Activated T-cell treated with anti-CD3 and anti-CD28 coated beads, Interleukin-2, amount 50 U/mL, for 4 hours (primary cell): ENCODE data around the gene MDGA2. TPM values are rescaled to one million over a fixed set of nuclear protein-coding genes. Genes with fewer than 3 reads are reported as not detected.

ENCODE experiments used
- ATAC-seq, 2 donors: fragments of 200-7000 bp; cut with Tn5 transposase; one replicate each; pipeline ENCODE4 v1.10.0; 2021
- DNase-seq: peaks from one replicate; pipeline ENCODE4 v3.0.0-alpha.2; 2020
- H3K27me3 Mint-ChIP-seq: one replicate; pipeline ENCODE4 v1.8.0; 2021; ENCODE audit warnings: low read depth, mixed read lengths
- H3K36me3 Mint-ChIP-seq: one replicate; pipeline ENCODE4 v1.8.0; 2022; ENCODE audit warnings: mixed read lengths; ENCODE audit not compliant: insufficient read depth
- H3K4me1 Mint-ChIP-seq: one replicate; pipeline ENCODE4 v1.8.0; 2021; ENCODE audit warnings: low read depth, mixed read lengths
- H3K4me3 Mint-ChIP-seq: one replicate; pipeline ENCODE4 v1.8.0; 2021; ENCODE audit warnings: mild to moderate bottlenecking, moderate library complexity, mixed read lengths
- H3K9me3 Mint-ChIP-seq: one replicate; pipeline ENCODE4 v1.8.0; 2021; ENCODE audit warnings: mixed read lengths
- total RNA-seq, 3 donors: library from RNA; stranded (reverse); gene quantifications; one replicate each; pipeline ENCODE4 v1.2.1, GENCODE V29; 2021

Gene MDGA2
- total RNA-seq, 3 donors from 2014 or later, result not detected

- no peak for ATAC-seq
- H3K36me3 Mint-ChIP-seq, result no peaks in the 10 kb centered on the region
- H3K9me3 Mint-ChIP-seq, result peaks cover 8% of the 10 kb centered on the region
- H3K4me3 Mint-ChIP-seq, result no peak overlapping the region
- H3K27me3 Mint-ChIP-seq, result no peaks in the 10 kb centered on the region
- no peak for DNase-seq
- H3K4me1 Mint-ChIP-seq, result no peaks in the 10 kb centered on the region
These were observed 117.5 kb downstream of the MDGA2 start for GRCh38 chr14:47557894-47558293.

GRCh38 chr14:47555333-47555732, 120.1 kb downstream of the MDGA2 start:
- Mint-ChIP-seq H3K27me3 (no peaks in the 10 kb centered on the region), H3K4me3 (no peak overlapping the region), H3K4me1 (no peaks in the 10 kb centered on the region), H3K9me3 (peaks cover 7% of the 10 kb centered on the region), H3K36me3 (no peaks in the 10 kb centered on the region)
- DNase-seq (no peak), ATAC-seq (no peak)

- no peak overlapping the region for H3K4me3 Mint-ChIP-seq
- H3K36me3 Mint-ChIP-seq, result no peaks in the 10 kb centered on the region
These were observed 125.5 kb downstream of the MDGA2 start for GRCh38 chr14:47549886-47550285.

GRCh38 chr14:47543459-47543858, 131.9 kb downstream of the MDGA2 start:
- Mint-ChIP-seq H3K9me3 (no peaks in the 10 kb centered on the region), H3K27me3 (no peaks in the 10 kb centered on the region)

More at GRCh38 chr14:47549886-47550285, 125.5 kb downstream of the MDGA2 start:
- H3K27me3 Mint-ChIP-seq, result no peaks in the 10 kb centered on the region
- peaks cover 7% of the 10 kb centered on the region for H3K9me3 Mint-ChIP-seq
- H3K4me1 Mint-ChIP-seq, result no peaks in the 10 kb centered on the region
- DNase-seq, result no peak
- no peak for ATAC-seq

GRCh38 chr14:47541662-47542061, 133.7 kb downstream of the MDGA2 start:
- no peaks in the 10 kb centered on the region for H3K9me3 Mint-ChIP-seq
- no peak overlapping the region for H3K4me3 Mint-ChIP-seq
- ATAC-seq (no peak), DNase-seq (no peak)
- no peaks in the 10 kb centered on the region for H3K27me3 Mint-ChIP-seq
- H3K36me3 Mint-ChIP-seq, result no peaks in the 10 kb centered on the region
- H3K4me1 Mint-ChIP-seq, result no peaks in the 10 kb centered on the region

More at GRCh38 chr14:47543459-47543858, 131.9 kb downstream of the MDGA2 start:
- no peak overlapping the region for H3K4me3 Mint-ChIP-seq
- no peaks in the 10 kb centered on the region for H3K4me1 Mint-ChIP-seq
- no peaks in the 10 kb centered on the region for H3K36me3 Mint-ChIP-seq
- DNase-seq (no peak), ATAC-seq (no peak)

- Mint-ChIP-seq H3K9me3 (peaks cover 4% of the 10 kb centered on the region), H3K4me3 (no peak overlapping the region), H3K27me3 (no peaks in the 10 kb centered on the region), H3K36me3 (no peaks in the 10 kb centered on the region), H3K4me1 (no peaks in the 10 kb centered on the region)
- no peak for ATAC-seq
- DNase-seq, result no peak
These were observed 136.4 kb downstream of the MDGA2 start for GRCh38 chr14:47539031-47539461.

- Mint-ChIP-seq H3K36me3 (no peaks in the 10 kb centered on the region), H3K4me1 (no peaks in the 10 kb centered on the region), H3K27me3 (no peaks in the 10 kb centered on the region), H3K9me3 (peaks cover 4% of the 10 kb centered on the region), H3K4me3 (no peak overlapping the region)
- DNase-seq (no peak), ATAC-seq (no peak)
These were observed 139.1 kb downstream of the MDGA2 start for GRCh38 chr14:47536341-47536740.

GRCh38 chr14:47526591-47527244, 148.7 kb downstream of the MDGA2 start:
- DNase-seq, result no peak
- no peak for ATAC-seq
- Mint-ChIP-seq H3K36me3 (no peaks in the 10 kb centered on the region), H3K4me1 (no peaks in the 10 kb centered on the region), H3K4me3 (no peak overlapping the region), H3K9me3 (peaks cover 5% of the 10 kb centered on the region), H3K27me3 (no peaks in the 10 kb centered on the region)

GRCh38 chr14:47524524-47524923, 150.9 kb downstream of the MDGA2 start:
- H3K4me1 Mint-ChIP-seq, result no peaks in the 10 kb centered on the region
- H3K27me3 Mint-ChIP-seq, result no peaks in the 10 kb centered on the region
- DNase-seq (no peak), ATAC-seq (no peak)
- H3K36me3 Mint-ChIP-seq, result no peaks in the 10 kb centered on the region
- H3K9me3 Mint-ChIP-seq, result peaks cover 5% of the 10 kb centered on the region
- H3K4me3 Mint-ChIP-seq, result no peak overlapping the region

GRCh38 chr14:47520382-47520781, 155.0 kb downstream of the MDGA2 start:
- peaks cover 5% of the 10 kb centered on the region for H3K9me3 Mint-ChIP-seq
- H3K4me3 Mint-ChIP-seq, result no peak overlapping the region
- H3K4me1 Mint-ChIP-seq, result no peaks in the 10 kb centered on the region
- no peak for DNase-seq
- ATAC-seq, result no peak
- H3K36me3 Mint-ChIP-seq, result no peaks in the 10 kb centered on the region
- H3K27me3 Mint-ChIP-seq, result no peaks in the 10 kb centered on the region

- no peak overlapping the region for H3K4me3 Mint-ChIP-seq
- peaks cover 10% of the 10 kb centered on the region for H3K9me3 Mint-ChIP-seq
- DNase-seq (no peak), ATAC-seq (no peak)
- H3K27me3 Mint-ChIP-seq, result no peaks in the 10 kb centered on the region
- no peaks in the 10 kb centered on the region for H3K4me1 Mint-ChIP-seq
- no peaks in the 10 kb centered on the region for H3K36me3 Mint-ChIP-seq
These were observed 163.6 kb downstream of the MDGA2 start for GRCh38 chr14:47511829-47512228.

- DNase-seq, result no peak
These were observed 165.4 kb downstream of the MDGA2 start for GRCh38 chr14:47509957-47510356.

GRCh38 chr14:47507861-47508260, 167.5 kb downstream of the MDGA2 start:
- Mint-ChIP-seq H3K4me3 (no peak overlapping the region), H3K36me3 (no peaks in the 10 kb centered on the region), H3K9me3 (peaks cover 14% of the 10 kb centered on the region)

More at GRCh38 chr14:47509957-47510356, 165.4 kb downstream of the MDGA2 start:
- H3K4me1 Mint-ChIP-seq, result no peaks in the 10 kb centered on the region
- H3K36me3 Mint-ChIP-seq, result no peaks in the 10 kb centered on the region
- H3K4me3 Mint-ChIP-seq, result no peak overlapping the region
- H3K27me3 Mint-ChIP-seq, result no peaks in the 10 kb centered on the region
- H3K9me3 Mint-ChIP-seq, result peaks cover 14% of the 10 kb centered on the region
- ATAC-seq, result no peak

GRCh38 chr14:47500369-47500768, 175.0 kb downstream of the MDGA2 start:
- no peaks in the 10 kb centered on the region for H3K9me3 Mint-ChIP-seq
- H3K36me3 Mint-ChIP-seq, result no peaks in the 10 kb centered on the region
- no peaks in the 10 kb centered on the region for H3K27me3 Mint-ChIP-seq
- H3K4me1 Mint-ChIP-seq, result no peaks in the 10 kb centered on the region
- DNase-seq (no peak), ATAC-seq (no peak)
- no peak overlapping the region for H3K4me3 Mint-ChIP-seq

More at GRCh38 chr14:47507861-47508260, 167.5 kb downstream of the MDGA2 start:
- ATAC-seq, result no peak
- no peak for DNase-seq
- no peaks in the 10 kb centered on the region for H3K4me1 Mint-ChIP-seq
- H3K27me3 Mint-ChIP-seq, result no peaks in the 10 kb centered on the region

- no peak for ATAC-seq
- no peaks in the 10 kb centered on the region for H3K27me3 Mint-ChIP-seq
- H3K4me1 Mint-ChIP-seq, result no peaks in the 10 kb centered on the region
- peaks cover 4% of the 10 kb centered on the region for H3K9me3 Mint-ChIP-seq
- H3K36me3 Mint-ChIP-seq, result no peaks in the 10 kb centered on the region
- no peak for DNase-seq
- H3K4me3 Mint-ChIP-seq, result no peak overlapping the region
These were observed 184.6 kb downstream of the MDGA2 start for GRCh38 chr14:47490766-47491165.
